NCI-H2227 (cell line): ENCODE data around the gene KRT40.

Source experiments
- DNase-seq: peaks from one replicate; lab custom pipeline; 2025; ENCODE audit not compliant: unreplicated experiment; lab: John Stamatoyannopoulos, UW

KRT40 gene

GRCh38 chr17:40997361-40997760, 13.2 kb upstream of the KRT40 start:
- peak; percentile 35 for DNase-seq

GRCh38 chr17:40996829-40997228, 12.7 kb upstream of the KRT40 start:
- no peak for DNase-seq

- DNase-seq: no peak
Observed at GRCh38 chr17:40995116-40995515, 11.0 kb upstream of the KRT40 start.

DNA sequence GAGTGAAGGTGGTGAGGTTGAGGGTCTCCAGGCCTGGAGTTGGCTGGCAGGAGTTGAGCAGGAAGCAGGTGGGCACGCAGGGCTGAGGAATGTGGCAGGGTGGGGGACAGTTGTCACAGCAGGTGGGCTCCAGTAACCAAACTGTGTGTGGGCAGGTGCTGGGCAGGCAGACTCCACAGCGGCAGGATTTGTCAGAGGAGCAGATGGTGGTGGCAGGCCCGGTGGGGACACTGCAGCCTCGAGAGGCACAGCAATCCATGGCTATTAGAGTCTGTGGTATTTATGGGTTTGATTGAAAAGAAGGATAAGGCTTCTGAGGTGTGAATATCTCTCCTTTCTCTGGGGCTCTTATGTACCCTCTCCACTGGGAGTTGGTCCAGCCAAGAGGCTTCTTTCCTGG, 9.7 kb upstream of the KRT40 start, which contains the start of gene KRTAP3-3:
Gene KRTAP3-3 (minus strand): TSS at position 326 of the 400 bp plus-strand sequence. CDS start 67 bp downstream, at position 259.
- DNase-seq: no peak

GRCh38 chr17:40993084-40993483, 9.0 kb upstream of the KRT40 start:
- no peak for DNase-seq

DNA sequence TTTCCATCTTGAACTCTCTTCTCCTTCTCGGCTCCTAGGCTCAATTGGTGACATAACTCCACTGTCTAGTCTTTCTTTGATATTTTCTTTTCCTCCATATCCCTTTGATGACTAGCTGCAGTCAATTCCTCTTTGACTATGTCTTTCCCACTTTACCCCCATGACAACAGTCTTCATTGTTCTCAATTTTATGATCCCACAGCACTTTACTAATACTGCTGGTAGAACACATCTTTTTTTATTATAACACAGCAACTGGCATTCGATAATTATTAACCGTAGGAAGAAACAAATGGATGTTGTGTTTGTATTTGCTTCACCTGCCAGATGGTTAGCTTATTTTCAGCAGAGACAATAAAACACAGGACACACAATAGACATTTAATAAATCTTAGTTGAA, 8.5 kb upstream of the KRT40 start:
- DNase-seq: no peak

DNA sequence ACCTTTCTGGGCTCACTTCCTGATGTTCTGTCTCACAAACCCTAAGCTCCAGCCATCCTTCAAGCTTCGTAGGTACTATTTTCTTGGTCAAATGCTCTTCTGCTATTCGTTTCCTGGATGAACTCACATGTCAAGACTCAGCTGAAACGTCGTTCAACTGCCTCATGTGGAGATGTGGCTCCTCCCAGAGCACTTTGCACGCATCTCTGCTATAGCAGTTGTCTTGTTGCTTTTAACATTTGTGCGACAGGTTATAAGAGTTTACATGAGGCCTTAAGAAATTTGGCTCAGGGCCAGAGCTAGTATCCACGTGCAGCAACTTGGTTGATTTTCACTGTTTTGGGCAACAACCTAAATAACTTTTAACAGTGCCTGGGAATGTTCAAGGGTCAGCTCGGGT, 2.8 kb upstream of the KRT40 start:
- DNase-seq: no peak

- no peak for DNase-seq
Observed at GRCh38 chr17:40981115-40981514, 3.0 kb downstream of the KRT40 start.

GRCh38 chr17:40980596-40980995, 3.5 kb downstream of the KRT40 start:
- peak; percentile 19 for DNase-seq

- no peak for DNase-seq
Observed at GRCh38 chr17:40980117-40980516, 4.0 kb downstream of the KRT40 start.

DNA sequence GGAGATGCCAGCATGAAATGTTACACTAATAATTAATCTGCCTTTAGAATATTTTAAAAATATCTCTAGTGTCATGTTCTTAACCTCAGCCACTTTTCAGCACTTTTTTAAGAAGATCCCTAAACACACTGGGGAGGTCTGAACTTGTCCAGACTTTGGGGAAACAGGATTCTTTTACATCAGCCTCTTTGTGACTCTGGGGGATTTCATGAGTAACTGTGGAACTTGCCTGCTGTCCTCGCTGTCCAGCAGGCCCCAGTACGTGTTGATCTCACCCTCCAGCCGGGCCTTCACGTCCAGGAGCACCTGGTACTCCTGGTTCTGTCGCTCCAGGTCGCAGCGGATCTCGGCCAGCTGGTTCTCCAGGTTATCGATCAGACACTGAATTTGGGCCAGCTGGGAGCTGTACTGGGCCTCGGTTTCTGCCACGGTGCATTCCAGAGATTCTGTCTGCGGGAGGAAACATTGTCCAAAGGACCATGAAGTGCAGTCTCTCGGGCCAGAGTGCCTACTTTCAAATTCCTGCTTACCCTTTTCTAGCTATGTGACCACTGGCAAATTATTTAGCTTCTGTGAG, 5.5 kb downstream of the KRT40 start:
- no peak for DNase-seq

DNA sequence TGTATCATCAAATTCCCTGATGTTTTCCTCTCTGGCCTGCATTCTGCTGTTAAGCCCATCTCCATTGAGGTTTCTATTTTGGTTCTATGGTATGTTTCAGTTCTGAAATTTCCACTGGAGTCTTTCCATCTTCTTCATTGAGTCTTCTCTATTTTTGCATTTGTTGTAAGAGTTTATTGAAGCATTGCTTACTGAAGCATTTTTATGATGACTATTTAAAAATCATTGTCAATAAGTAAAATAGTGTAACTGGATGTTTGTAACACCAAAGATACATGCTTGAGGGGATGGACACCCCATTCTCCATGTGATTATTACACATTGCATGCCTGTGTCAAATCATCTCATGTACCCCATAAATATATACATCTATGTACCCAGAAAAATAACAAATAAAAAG, 8.6 kb downstream of the KRT40 start:
- DNase-seq: no peak

- no peak for DNase-seq
Observed at GRCh38 chr17:40974366-40974765, 9.8 kb downstream of the KRT40 start.

- no peak for DNase-seq
Observed at GRCh38 chr17:40967582-40967981, 16.5 kb downstream of the KRT40 start.

DNA sequence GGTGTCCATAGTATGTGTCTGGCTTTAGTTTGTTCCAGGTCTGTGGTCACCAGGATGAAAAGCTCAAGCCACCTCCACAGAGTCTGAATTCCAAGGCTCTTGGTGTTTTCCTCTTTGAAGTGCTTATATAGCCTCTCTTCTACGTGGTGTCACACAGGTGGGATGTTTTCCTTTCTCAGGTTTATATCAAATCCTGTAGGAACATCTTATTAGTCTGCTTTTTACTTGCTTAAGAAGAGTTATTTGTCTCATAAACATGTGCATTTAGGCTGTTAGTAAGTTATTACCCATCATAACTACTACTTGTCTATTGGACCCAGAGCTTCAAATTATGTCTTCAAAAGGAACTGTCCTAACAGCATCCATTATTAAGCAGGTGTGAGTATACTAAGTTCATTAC, 17.3 kb downstream of the KRT40 start, which contains the start of gene KRT39:
Gene KRT39 (minus strand): TSS at position 101 of the 400 bp plus-strand sequence. CDS start 92 bp downstream, at position 9.
- no peak for DNase-seq

GRCh38 chr17:40963838-40964237, 20.3 kb downstream of the KRT40 start:
- no peak for DNase-seq

- DNase-seq: no peak
Observed at GRCh38 chr17:40962059-40962561, 22.0 kb downstream of the KRT40 start.

- no peak for DNase-seq
Observed at GRCh38 chr17:40961591-40961990, 22.5 kb downstream of the KRT40 start.

DNA sequence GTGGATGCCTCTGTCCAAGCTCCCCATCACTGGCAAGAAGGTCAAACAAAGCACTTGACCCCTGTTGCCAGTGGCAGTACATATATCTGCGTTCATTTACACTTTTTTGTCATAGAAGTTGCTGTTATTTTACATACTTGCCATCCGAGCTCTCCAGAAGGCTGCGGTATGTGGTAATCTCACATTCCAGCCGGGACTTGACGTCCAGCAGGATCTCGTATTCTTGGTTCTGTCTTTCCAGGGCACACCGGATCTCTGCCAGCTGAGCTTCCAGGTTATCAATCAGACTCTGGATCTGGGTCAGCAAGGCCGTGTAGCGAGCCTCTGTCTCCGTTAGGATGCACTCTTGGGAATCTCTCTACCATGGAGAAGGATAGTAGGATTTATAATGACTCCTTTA, 24.0 kb downstream of the KRT40 start:
- no peak for DNase-seq

- DNase-seq: no peak
Observed at GRCh38 chr17:40958086-40958953, 25.8 kb downstream of the KRT40 start.

- DNase-seq: no peak
Observed at GRCh38 chr17:40956401-40957254, 27.5 kb downstream of the KRT40 start.
